ENCODE measurements around the gene PUS3.

PUS3 gene

GRCh38 chr11:125947419-125948277, 44.6 kb upstream of the PUS3 start:
- peaks cover 0 to 50% (median 37%) of the 10 kb centered on the region in 10 experiments; a peak in 18 of 20 replicates for H3K4me1 ChIP-seq
- no peak for TF ChIP-seq Cebpa-rat (IDR thresholded peaks at IDR 0.05)

GRCh38 chr11:125946712-125947418, 43.9 kb upstream of the PUS3 start:
- no peak for TF ChIP-seq Cebpa-rat (IDR thresholded peaks at IDR 0.05)
- Histone ChIP-seq H3K27ac (peak overlapping the region in 1 of 11 experiments; percentile 44; a peak in 1 of 22 replicates), H3K9ac (peak overlapping the region in 1 of 11 experiments; percentile 46; a peak in 2 of 22 replicates)

More at GRCh38 chr11:125947419-125948277, 44.6 kb upstream of the PUS3 start:
- Histone ChIP-seq H3K4me2 (peak overlapping the region; percentile 16 to 97 (median 76); a peak in 20 of 22 replicates), H3K4me3 (peak overlapping the region in 1 of 10 experiments; percentile 28; a peak in 1 of 20 replicates), H3K27ac (peak overlapping the region in 4 of 11 experiments; percentile 35 to 54 (median 47); a peak in 8 of 22 replicates), H4K20me1 (no peaks in the 10 kb centered on the region; a peak in 1 of 22 replicates), H3K27me3 (no peaks in the 10 kb centered on the region), H3K36me3 (no peaks in the 10 kb centered on the region), H3K9ac (peak overlapping the region in 3 of 11 experiments; percentile 13 to 46 (median 44); a peak in 6 of 22 replicates), H3K9me3 (replicated peaks in 1 of 11) (no peaks in the 10 kb centered on the region)

GRCh38 chr11:125945797-125946520, 43.0 kb upstream of the PUS3 start, which contains the start of gene VSIG10L2:
Gene VSIG10L2 (plus strand): TSS chr11:125946044. CDS start chr11:125946056, 12 bp downstream.
- no peak within 1 kb of the TSS for H3K27ac ChIP-seq
- H3K9ac ChIP-seq, result no peak within 1 kb of the TSS
- TF ChIP-seq Cebpa-rat (IDR thresholded peaks at IDR 0.05), result no peak
- no peaks in the 10 kb centered on the region for H3K36me3 ChIP-seq
- H3K27me3 ChIP-seq, result no peaks in the 10 kb centered on the region
- no peak within 1 kb of the TSS for H3K4me3 ChIP-seq
- H3K4me2 ChIP-seq, result peak within 1 kb of the TSS in 9 of 11 experiments; percentile 47 to 97 (median 81); a peak in 17 of 22 replicates
- peaks cover 0 to 65% (median 53%) of the 10 kb centered on the region in 10 experiments; a peak in 18 of 20 replicates for H3K4me1 ChIP-seq
- no peaks in the 10 kb centered on the region for H3K9me3 ChIP-seq (replicated peaks in 1 of 11)
- no peaks in the 10 kb centered on the region; a peak in 1 of 22 replicates for H4K20me1 ChIP-seq

More at GRCh38 chr11:125946712-125947418, 43.9 kb upstream of the PUS3 start:
- H3K27me3 ChIP-seq, result no peaks in the 10 kb centered on the region
- no peaks in the 10 kb centered on the region for H3K9me3 ChIP-seq (replicated peaks in 1 of 11)
- H4K20me1 ChIP-seq, result no peaks in the 10 kb centered on the region; a peak in 1 of 22 replicates
- peaks cover 0 to 58% (median 45%) of the 10 kb centered on the region in 10 experiments; a peak in 18 of 20 replicates for H3K4me1 ChIP-seq
- H3K36me3 ChIP-seq, result no peaks in the 10 kb centered on the region
- 0 out of 20 replicates have a peak overlapping the region, but pooled peaks of 1 of the 10 experiments have one; percentile 28 for H3K4me3 ChIP-seq
- peak overlapping the region; percentile 16 to 97 (median 76); a peak in 20 of 22 replicates for H3K4me2 ChIP-seq

- Histone ChIP-seq H3K27ac (no peak overlapping the region), H3K9me3 (replicated peaks in 1 of 11) (no peaks in the 10 kb centered on the region), H3K4me3 (no peak overlapping the region), H3K36me3 (no peaks in the 10 kb centered on the region), H3K4me1 (peaks cover 0 to 65% (median 53%) of the 10 kb centered on the region in 10 experiments; a peak in 18 of 20 replicates), H4K20me1 (no peaks in the 10 kb centered on the region; a peak in 1 of 22 replicates), H3K27me3 (no peaks in the 10 kb centered on the region), H3K4me2 (peak overlapping the region in 8 of 11 experiments; percentile 12 to 41 (median 24); a peak in 7 of 22 replicates), H3K9ac (no peak overlapping the region)
- no peak for TF ChIP-seq Cebpa-rat (IDR thresholded peaks at IDR 0.05)
These were observed 42.2 kb upstream of the PUS3 start for GRCh38 chr11:125945011-125945796.

GRCh38 chr11:125944350-125945010, 41.5 kb upstream of the PUS3 start:
- H3K4me1 ChIP-seq, result peaks cover 0 to 65% (median 53%) of the 10 kb centered on the region in 10 experiments; a peak in 18 of 20 replicates
- H3K9me3 ChIP-seq (replicated peaks in 1 of 11), result no peaks in the 10 kb centered on the region
- H3K36me3 ChIP-seq, result no peaks in the 10 kb centered on the region
- no peaks in the 10 kb centered on the region; a peak in 1 of 22 replicates for H4K20me1 ChIP-seq
- H3K27ac ChIP-seq, result no peak overlapping the region
- TF ChIP-seq Cebpa-rat (IDR thresholded peaks at IDR 0.05), result no peak
- H3K4me3 ChIP-seq, result no peak overlapping the region
- H3K9ac ChIP-seq, result no peak overlapping the region
- H3K27me3 ChIP-seq, result no peaks in the 10 kb centered on the region
- H3K4me2 ChIP-seq, result no peak overlapping the region

- no peaks in the 10 kb centered on the region for H3K36me3 ChIP-seq
- H3K4me3 ChIP-seq, result no peak overlapping the region
- no peaks in the 10 kb centered on the region; a peak in 1 of 22 replicates for H4K20me1 ChIP-seq
- no peak overlapping the region for H3K27ac ChIP-seq
- peak overlapping the region in 2 of 11 experiments; percentile 68 to 70; a peak in 2 of 22 replicates for H3K4me2 ChIP-seq
- no peak overlapping the region for H3K9ac ChIP-seq
- TF ChIP-seq Cebpa-rat (IDR thresholded peaks at IDR 0.05), result no peak
- no peaks in the 10 kb centered on the region for H3K9me3 ChIP-seq (replicated peaks in 1 of 11)
- H3K27me3 ChIP-seq, result no peaks in the 10 kb centered on the region
- peaks cover 0 to 65% (median 53%) of the 10 kb centered on the region in 10 experiments; a peak in 18 of 20 replicates for H3K4me1 ChIP-seq
These were observed 40.8 kb upstream of the PUS3 start for GRCh38 chr11:125943661-125944349.
